Measurements from ENCODE around the gene ZNF223. TPM values are rescaled to one million over a fixed set of nuclear protein-coding genes. Genes with fewer than 3 reads are reported as not detected.
A peak's percentile ranks its signal among the peaks of the same experiment; 100 is the strongest.

The ZNF223 gene
- total RNA-seq, 1 donor from 2014 or later: 8.4 TPM

DNA sequence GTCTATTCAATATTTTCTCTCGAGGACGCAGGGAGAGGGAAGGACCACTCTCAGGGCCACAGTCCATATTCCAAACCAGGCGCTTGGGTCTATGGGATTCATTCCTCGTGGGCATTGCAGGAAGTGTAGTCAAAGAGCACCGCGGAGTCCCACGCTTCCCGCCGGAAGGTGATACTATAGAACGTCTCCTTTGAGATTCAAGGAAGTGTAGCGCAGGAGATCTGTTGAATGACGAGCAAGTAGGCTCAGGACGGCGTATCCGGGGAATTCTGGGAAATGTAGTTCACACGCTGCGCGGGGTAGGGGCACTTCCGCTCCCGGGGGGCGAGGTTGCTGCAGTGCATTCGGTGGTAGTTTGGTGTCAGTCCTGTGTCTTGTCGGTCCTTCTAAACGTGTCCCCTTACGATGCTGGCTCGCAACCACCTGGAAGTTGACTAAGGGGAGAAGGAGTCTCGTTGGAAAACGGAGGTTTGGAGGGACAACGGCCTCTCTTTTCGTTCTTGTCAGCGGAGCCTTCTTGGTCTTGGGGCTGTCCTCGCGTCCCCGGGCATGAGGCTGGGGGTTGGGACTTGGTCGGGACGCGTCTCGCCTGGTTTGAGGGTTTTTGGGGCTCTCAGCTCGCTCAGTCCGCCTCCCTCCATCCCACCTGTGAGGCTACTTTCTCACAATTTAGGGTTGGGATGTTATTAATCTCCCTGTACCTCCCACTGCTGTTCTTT, 20.1 kb downstream of the ZNF223 start, which contains the start of gene ZNF284:
TSS of gene ZNF284 (plus strand) at position 336 of the 719 bp plus-strand sequence. CDS start 4,231 bp downstream, outside the sequence.
- H3K27ac Mint-ChIP-seq: peak within 1 kb of the TSS; percentile 97
- H3K27me3 Mint-ChIP-seq: no peaks in the 10 kb centered on the region
- H3K36me3 Mint-ChIP-seq: peaks cover 43% of the 10 kb centered on the region
- peak; percentile 85 for DNase-seq (ENCODE audit: extremely low spot score, unreplicated experiment)
- peaks cover 18% of the 10 kb centered on the region for H3K4me1 Mint-ChIP-seq (ENCODE audit: unreplicated experiment)
- no peak for TF ChIP-seq CTCF (conservative IDR thresholded peaks at IDR 0.05)
- peaks cover 26% of the 10 kb centered on the region for H3K9me3 Mint-ChIP-seq
- H3K4me3 Mint-ChIP-seq: peak within 1 kb of the TSS; percentile 97

- H3K36me3 Mint-ChIP-seq: peaks cover 41% of the 10 kb centered on the region
- no peak for DNase-seq (ENCODE audit: extremely low spot score, unreplicated experiment)
- no peaks in the 10 kb centered on the region for H3K27me3 Mint-ChIP-seq
- peak overlapping the region; percentile 97 for H3K4me3 Mint-ChIP-seq
- H3K4me1 Mint-ChIP-seq (ENCODE audit: unreplicated experiment): peaks cover 18% of the 10 kb centered on the region
- TF ChIP-seq CTCF (conservative IDR thresholded peaks at IDR 0.05): no peak
- H3K27ac Mint-ChIP-seq: peak overlapping the region; percentile 97
- H3K9me3 Mint-ChIP-seq: peaks cover 22% of the 10 kb centered on the region
Observed at GRCh38 chr19:44072543-44073401, 20.9 kb downstream of the ZNF223 start.

DNA sequence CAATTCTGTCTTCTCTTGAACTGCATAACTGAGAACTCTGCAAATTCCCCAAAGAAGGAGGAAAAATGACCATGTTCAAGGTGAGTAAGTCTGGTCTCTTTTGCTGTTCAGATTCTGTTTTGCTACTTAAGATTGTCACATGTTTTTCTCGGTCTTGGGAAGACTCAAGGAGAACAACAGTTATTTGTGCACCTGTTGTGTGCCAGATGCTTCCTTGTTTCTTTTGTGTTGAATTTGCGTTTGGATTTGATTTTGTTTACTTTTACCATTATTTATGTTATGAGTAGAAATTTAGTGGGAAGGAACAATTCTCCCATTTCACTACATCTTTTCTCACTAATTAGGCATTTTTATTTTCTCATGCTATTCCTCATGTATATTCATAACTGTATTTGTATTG, 24.5 kb downstream of the ZNF223 start:
- Mint-ChIP-seq H3K4me1 (ENCODE audit: unreplicated experiment) (peaks cover 16% of the 10 kb centered on the region), H3K9me3 (peaks cover 5% of the 10 kb centered on the region), H3K4me3 (no peak overlapping the region), H3K36me3 (peaks cover 26% of the 10 kb centered on the region), H3K27ac (no peak overlapping the region), H3K27me3 (no peaks in the 10 kb centered on the region)
- no peak for DNase-seq (ENCODE audit: extremely low spot score, unreplicated experiment)
- TF ChIP-seq CTCF (conservative IDR thresholded peaks at IDR 0.05): no peak

DNA sequence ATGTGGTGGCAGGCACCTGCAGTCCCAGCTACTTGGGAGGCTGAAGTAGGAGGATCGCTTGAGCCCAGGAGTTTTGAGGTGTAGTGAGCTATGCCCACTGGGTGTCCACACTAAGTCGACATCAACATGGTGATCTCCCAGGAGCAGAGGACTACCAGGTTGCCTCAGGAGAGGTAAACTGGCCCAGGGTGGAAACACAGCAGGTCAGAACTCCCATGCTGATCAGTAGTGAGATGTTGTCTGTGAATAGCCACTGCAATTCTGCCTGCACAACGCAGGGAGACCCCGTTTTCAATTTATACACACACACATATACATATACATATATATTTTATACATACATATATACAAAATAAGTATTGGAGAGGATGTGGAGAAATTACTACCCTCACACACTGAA, 40.3 kb downstream of the ZNF223 start:
- peaks cover 6% of the 10 kb centered on the region for H3K36me3 Mint-ChIP-seq
- no peak overlapping the region for H3K4me3 Mint-ChIP-seq
- no peak for TF ChIP-seq CTCF (conservative IDR thresholded peaks at IDR 0.05)
- no peaks in the 10 kb centered on the region for H3K9me3 Mint-ChIP-seq
- H3K27ac Mint-ChIP-seq: no peak overlapping the region
- no peaks in the 10 kb centered on the region for H3K27me3 Mint-ChIP-seq
- no peak for DNase-seq (ENCODE audit: extremely low spot score, unreplicated experiment)
- H3K4me1 Mint-ChIP-seq (ENCODE audit: unreplicated experiment): peaks cover 12% of the 10 kb centered on the region

DNA sequence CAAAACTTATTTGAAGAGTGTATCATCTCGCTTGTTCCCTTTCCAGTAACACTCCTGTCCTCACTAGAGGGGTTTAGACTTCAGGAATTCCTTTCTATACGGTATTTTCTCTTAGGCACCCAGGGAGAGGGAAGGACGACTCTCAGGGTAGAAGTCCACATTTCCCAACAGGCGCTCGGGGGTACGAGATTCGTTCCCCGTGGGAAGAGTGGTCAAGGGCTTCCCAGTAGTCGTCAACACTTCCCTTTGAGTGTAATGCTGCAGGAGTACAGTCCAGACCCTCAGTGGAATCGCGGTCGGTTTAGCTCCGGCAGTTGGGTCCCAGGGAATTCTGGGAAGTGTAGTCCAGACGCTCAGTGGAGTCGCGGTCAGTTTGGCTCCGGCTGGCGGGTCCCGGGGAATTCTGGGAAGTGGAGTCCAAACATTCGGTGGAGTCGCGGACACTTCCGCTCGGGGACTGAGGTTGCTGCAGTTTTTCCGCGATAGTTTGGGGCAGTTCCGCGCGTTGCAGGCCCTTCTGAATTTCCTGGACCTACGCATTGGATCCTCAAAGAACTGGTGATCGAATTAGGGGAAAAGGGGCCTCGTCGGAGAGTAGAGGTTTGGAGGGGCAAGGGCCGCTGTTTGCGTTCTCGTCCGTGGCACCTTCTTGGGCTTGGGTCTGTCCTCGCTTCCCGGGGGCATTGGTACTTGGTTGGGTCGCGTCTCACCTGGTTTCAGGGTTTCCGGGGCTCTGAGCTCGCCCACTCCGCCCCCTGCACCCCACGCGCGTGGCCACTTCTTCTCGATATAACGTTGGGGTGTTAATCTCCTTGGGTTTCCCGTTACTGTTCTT, 42.3 kb downstream of the ZNF223 start, which contains the start of gene ZNF224:
TSS of gene ZNF224 (plus strand) at position 431 of the 835 bp plus-strand sequence. CDS start 3,513 bp downstream, outside the sequence.
- peak within 1 kb of the TSS; percentile 99 for H3K4me3 Mint-ChIP-seq
- peak; percentile 89 for DNase-seq (ENCODE audit: extremely low spot score, unreplicated experiment)
- no peaks in the 10 kb centered on the region for H3K27me3 Mint-ChIP-seq
- H3K4me1 Mint-ChIP-seq (ENCODE audit: unreplicated experiment): peaks cover 12% of the 10 kb centered on the region
- H3K9me3 Mint-ChIP-seq: no peaks in the 10 kb centered on the region
- TF ChIP-seq CTCF (conservative IDR thresholded peaks at IDR 0.05): no peak
- H3K36me3 Mint-ChIP-seq: peaks cover 18% of the 10 kb centered on the region
- peak within 1 kb of the TSS; percentile 89 for H3K27ac Mint-ChIP-seq
